HepG2 (cell line): ENCODE results near the gene ITIH1. TPM values are rescaled to one million over a fixed set of nuclear protein-coding genes. Genes with fewer than 3 reads are reported as not detected.

Experiments used
- AHR ChIP-seq: IDR thresholded peaks from 2 replicates; pipeline ENCODE4 v1.6.1; 2018; ENCODE audit warnings: missing genetic modification reagents, missing compliant biosample characterization
- EEA1 ChIP-seq: sonication (generic); formaldehyde crosslinking; IDR thresholded peaks from 2 replicates; pipeline ENCODE4 v1.5.1; 2020; ENCODE audit warnings: mild to moderate bottlenecking, missing genetic modification reagents, borderline replicate concordance
- EP300 ChIP-seq, 3 experiments: sonication (generic) in 1 of 3; formaldehyde crosslinking in 1 of 3; IDR thresholded peaks; 2 replicates each; pipeline versions ENCODE4 v1.5.1 to v1.6.1; 2011 to 2020; ENCODE audit warnings: low read depth in 2 of 3, low read length in 2 of 3, borderline replicate concordance in 1 of 3, improper control_type of control experiment in 1 of 3, mild to moderate bottlenecking in 1 of 3, missing genetic modification reagents in 1 of 3, moderate library complexity in 1 of 3
- FOXM1 ChIP-seq: sonication (generic); formaldehyde crosslinking; IDR thresholded peaks from 2 replicates; pipeline ENCODE4 v1.5.0; 2020; ENCODE audit warnings: missing genetic modification reagents
- HNRNPUL1 ChIP-seq: fragments of 200-400 bp; formaldehyde crosslinking; IDR thresholded peaks from 2 replicates; pipeline ENCODE4 v1.6.1; 2017; ENCODE audit warnings: low read depth, mild to moderate bottlenecking, low read length, moderate library complexity
- HOXD1 ChIP-seq: sonication (generic); formaldehyde crosslinking; IDR thresholded peaks from 2 replicates; pipeline ENCODE4 v1.5.0; 2020; ENCODE audit warnings: missing genetic modification reagents
- MXD3 ChIP-seq: IDR thresholded peaks from 2 replicates; pipeline ENCODE4 v1.6.1; 2016; ENCODE audit warnings: mild to moderate bottlenecking, missing biosample characterization, missing genetic modification reagents
- NCOA5 ChIP-seq: sonication (generic); formaldehyde crosslinking; IDR thresholded peaks from 2 replicates; pipeline ENCODE4 v1.4.0; 2020; ENCODE audit warnings: missing genetic modification reagents
- NFIB ChIP-seq: sonication (generic); formaldehyde crosslinking; IDR thresholded peaks from 2 replicates; pipeline ENCODE4 v1.9.0; 2021; ENCODE audit warnings: missing genetic modification reagents, mild to moderate bottlenecking, borderline replicate concordance
- NFYB ChIP-seq: sonication (generic); formaldehyde crosslinking; IDR thresholded peaks from 2 replicates; pipeline ENCODE4 v1.4.0; 2020; ENCODE audit warnings: missing genetic modification reagents
- NPAS2 ChIP-seq: sonication (generic); formaldehyde crosslinking; IDR thresholded peaks from 2 replicates; pipeline ENCODE4 v1.8.0; 2022; ENCODE audit warnings: mild to moderate bottlenecking, missing genetic modification reagents, borderline replicate concordance
- POLR2A ChIP-seq, 2 experiments: IDR thresholded peaks; 2 replicates each; pipeline ENCODE4 v1.6.1; 2011; ENCODE audit warnings: low read depth in 2 of 2, low read length in 2 of 2, mild to moderate bottlenecking in 1 of 2, moderate library complexity in 1 of 2; ENCODE audit not compliant: insufficient read depth in 1 of 2
- SP2 ChIP-seq: sonication (generic); formaldehyde crosslinking; IDR thresholded peaks from 2 replicates; pipeline ENCODE4 v1.5.1; 2020; ENCODE audit warnings: mild to moderate bottlenecking, missing genetic modification reagents
- SPEN ChIP-seq: sonication (generic); formaldehyde crosslinking; IDR thresholded peaks from 2 replicates; pipeline ENCODE4 v1.5.1; 2020; ENCODE audit warnings: low read depth, mild to moderate bottlenecking, missing genetic modification reagents
- THAP9 ChIP-seq: sonication (generic); formaldehyde crosslinking; IDR thresholded peaks from 2 replicates; pipeline ENCODE4; 2020; ENCODE audit warnings: missing genetic modification reagents, mild to moderate bottlenecking, borderline replicate concordance
- U2AF1 ChIP-seq: fragments of 200-400 bp; formaldehyde crosslinking; optimal IDR thresholded peaks from 2 replicates; pipeline ENCODE3; 2017; ENCODE audit warnings: mild to moderate bottlenecking, low read depth, low read length
- XBP1 ChIP-seq: sonication (generic); formaldehyde crosslinking; IDR thresholded peaks from 2 replicates; pipeline ENCODE4 v1.5.0; 2020; ENCODE audit warnings: missing genetic modification reagents
- ZBTB26 ChIP-seq: IDR thresholded peaks from 2 replicates; pipeline ENCODE4 v1.6.1; 2016; ENCODE audit warnings: missing compliant biosample characterization, missing genetic modification reagents, borderline replicate concordance
- ZFP41 ChIP-seq: sonication (generic); formaldehyde crosslinking; IDR thresholded peaks from 2 replicates; pipeline ENCODE4 v1.4.0; 2020; ENCODE audit warnings: mild to moderate bottlenecking, missing genetic modification reagents, borderline replicate concordance
- ZMYM3 ChIP-seq: sonication (generic); formaldehyde crosslinking; IDR thresholded peaks from 2 replicates; pipeline ENCODE4 v1.5.1; 2020; ENCODE audit warnings: mild to moderate bottlenecking, missing genetic modification reagents
- ZNF180 ChIP-seq: sonication (generic); formaldehyde crosslinking; IDR thresholded peaks from 2 replicates; pipeline ENCODE4 v1.4.0; 2020; ENCODE audit warnings: low read depth, missing genetic modification reagents, borderline replicate concordance
- ZNF350 ChIP-seq: sonication (generic); formaldehyde crosslinking; IDR thresholded peaks from 2 replicates; pipeline ENCODE4 v1.4.0; 2020; ENCODE audit warnings: mild to moderate bottlenecking, low read depth, missing genetic modification reagents, borderline replicate concordance
- ZNF468 ChIP-seq: sonication (generic); formaldehyde crosslinking; IDR thresholded peaks from 2 replicates; pipeline ENCODE4 v1.8.0; 2022; ENCODE audit warnings: mild to moderate bottlenecking, moderate library complexity, missing genetic modification reagents
- ZNF7 ChIP-seq: IDR thresholded peaks from 2 replicates; pipeline ENCODE4 v1.6.1; 2016; ENCODE audit warnings: missing biosample characterization, missing genetic modification reagents
- ZNF704 ChIP-seq: sonication (generic); formaldehyde crosslinking; IDR thresholded peaks from 2 replicates; pipeline ENCODE4 v1.8.1; 2023; ENCODE audit warnings: mild to moderate bottlenecking, inconsistent platforms, moderate library complexity, missing genetic modification reagents, borderline replicate concordance
- ZNF782 ChIP-seq: sonication (generic); formaldehyde crosslinking; IDR thresholded peaks from 2 replicates; pipeline ENCODE4 v1.4.0; 2020; ENCODE audit warnings: missing genetic modification reagents, mild to moderate bottlenecking, borderline replicate concordance
- ZNF83 ChIP-seq: sonication (generic); formaldehyde crosslinking; IDR thresholded peaks from 2 replicates; pipeline ENCODE4 v1.4.0; 2020; ENCODE audit warnings: missing genetic modification reagents, mild to moderate bottlenecking, borderline replicate concordance
- polyA plus RNA-seq, 8 experiments: library from polyadenylated mRNA; depleted of rRNA in 3 of 8; stranded (reverse) in 7 of 8; unstranded in 1 of 8; fragments of >200 nt; fragmentation: Illumina TruSeq in 4 of 8; extraction: Trizol in 4 of 8; gene quantifications; 2 replicates each; pipeline versions ENCODE4 v1.2.1 to v1.2.3, GENCODE V29; 2011 to 2016; ENCODE audit warnings: low read depth in 4 of 8, missing spikeins in 1 of 8, mixed read lengths in 1 of 8; ENCODE audit not compliant: insufficient read depth in 1 of 8
- total RNA-seq, 5 experiments: library from RNA; depleted of rRNA; stranded (reverse); fragments of >200 nt; fragmentation: Illumina TruSeq; extraction: Trizol; gene quantifications; 2 replicates each; pipeline ENCODE4 v1.2.3, GENCODE V29; 2016; ENCODE audit warnings: low read depth in 1 of 5

Gene ITIH1
- total and polyA plus RNA-seq, 2 of the 13 experiments (the other 11 are each of a cell fraction or from before 2014, with no cell fraction given), result 12.3 to 19.6 TPM

GRCh38 chr3:52827441-52827840 is 50.0 kb downstream of the ITIH1 start (continued):
- TF ChIP-seq THAP9 (CRISPR knock-in tag), result 0 out of 2 replicates have a peak, but pooled peaks have one; percentile 7
- no peak for TF ChIP-seq EP300 (IDR thresholded peaks at IDR 0.05; ENCODE audit: low read depth in 2 of 2, low read length in 2 of 2)
- TF ChIP-seq EP300 (CRISPR knock-in tag; IDR thresholded peaks at IDR 0.05; ENCODE audit: borderline replicate concordance), result no peak
- no peak for TF ChIP-seq ZNF704 (CRISPR knock-in tag)
- no peak for TF ChIP-seq SP2 (CRISPR knock-in tag)
- TF ChIP-seq MXD3 (CRISPR knock-in tag), result 0 out of 2 replicates have a peak, but pooled peaks have one; percentile 20
- TF ChIP-seq HNRNPUL1, result no peak
- TF ChIP-seq ZNF180, result no peak
- TF ChIP-seq ZMYM3 (CRISPR knock-in tag), result no peak
- no peak for TF ChIP-seq HOXD1 (CRISPR knock-in tag)
- no peak for TF ChIP-seq NCOA5
- no peak for TF ChIP-seq ZNF7 (CRISPR knock-in tag)
- no peak for TF ChIP-seq ZNF782 (CRISPR knock-in tag)
- no peak for TF ChIP-seq NFYB
- TF ChIP-seq FOXM1, result no peak
- TF ChIP-seq ZBTB26, result 0 out of 2 replicates have a peak, but pooled peaks have one; percentile 28
- no peak for TF ChIP-seq ZNF468 (CRISPR knock-in tag)
- TF ChIP-seq AHR (CRISPR knock-in tag), result no peak
- TF ChIP-seq EEA1 (CRISPR knock-in tag), result no peak
- TF ChIP-seq XBP1 (CRISPR knock-in tag), result no peak
- TF ChIP-seq U2AF1, result no peak
- TF ChIP-seq SPEN (CRISPR knock-in tag), result no peak
- no peak for TF ChIP-seq NPAS2 (CRISPR knock-in tag)
- 0 out of 2 replicates have a peak, but pooled peaks have one; percentile 54 for TF ChIP-seq ZNF350 (CRISPR knock-in tag)
- TF ChIP-seq ZFP41, result no peak
- TF ChIP-seq NFIB (CRISPR knock-in tag), result no peak
- TF ChIP-seq POLR2A (IDR thresholded peaks at IDR 0.05; ENCODE audit: insufficient read depth in 1 of 2, low read depth in 2 of 2, low read length in 2 of 2), result no peak
- TF ChIP-seq ZNF83 (CRISPR knock-in tag), result peak; percentile 28; the same call in 1 of the 2 replicates
